ENCODE measurements around the gene LRIG3. TPM values are rescaled to one million over a fixed set of nuclear protein-coding genes. Genes with fewer than 3 reads are reported as not detected.

The LRIG3 gene
- total and polyA plus RNA-seq, 2 of the 8 experiments (the other 6 are each of a cell fraction or from before 2014, with no cell fraction given), result 6.5 to 9.1 TPM

GRCh38 chr12:58955849-58956248, 35.5 kb upstream of the LRIG3 start:
- H3K23me2 ChIP-seq (ENCODE audit: low read depth, low read length), result no peaks in the 10 kb centered on the region
- H3K14ac ChIP-seq (ENCODE audit: insufficient read length), result no peak overlapping the region
- no peak overlapping the region for H3K4ac ChIP-seq (replicated peaks; ENCODE audit: insufficient read length, low read depth, low read length)
- H4K91ac ChIP-seq (replicated peaks; ENCODE audit: insufficient read length, low read length), result no peak overlapping the region
- ChIA-PET POLR2A (ENCODE audit: partially characterized antibody) (no interaction called here), CTCF (ENCODE audit: partially characterized antibody) (no interaction called here)
- no peaks in the 10 kb centered on the region for H3K79me1 ChIP-seq (ENCODE audit: low read depth, low read length)
- no peak overlapping the region for H3K4me2 ChIP-seq (ENCODE audit: insufficient read depth in 1 of 2, low read depth in 2 of 2, low read length in 2 of 2)
- no peaks in the 10 kb centered on the region for H3K79me2 ChIP-seq (ENCODE audit: control insufficient read depth in 1 of 2, insufficient read depth in 2 of 2, low read length in 2 of 2)
- peaks cover 0 to 3% (median 1%) of the 10 kb centered on the region in 4 experiments; a peak in 1 of 7 replicates for H3K4me1 ChIP-seq (replicated peaks in 1 of 4; ENCODE audit: control insufficient read depth in 3 of 4, insufficient read depth in 4 of 4, low read length in 3 of 4)
- H4K8ac ChIP-seq (ENCODE audit: extremely low read depth, insufficient read depth, low read length), result no peak overlapping the region
- no peak overlapping the region for H3K27ac ChIP-seq (ENCODE audit: low read depth, low read length)
- 100% methylated on average over 1 of the region's 1 CpG; no CpG with 5 or more reads in 1 of the 2 experiments for WGBS, 2 experiments (ENCODE audit: extremely low coverage in 1 of 2, insufficient coverage in 1 of 2, insufficient read length in 1 of 2, insufficient replicate concordance in 2 of 2, low coverage in 1 of 2, low lambda C conversion rate in 2 of 2, missing lambda C conversion rate in 1 of 2)
- H2BK120ac ChIP-seq (replicated peaks; ENCODE audit: low read depth, low read length), result no peak overlapping the region
- no peak for FAIRE-seq
- H2AFZ ChIP-seq (ENCODE audit: low read length), result no peak overlapping the region
- H3K9ac ChIP-seq (replicated peaks in 1 of 4; ENCODE audit: extremely low read depth in 1 of 4, low read depth in 3 of 4, low read length in 3 of 4), result no peak overlapping the region
- no peak overlapping the region for H2BK20ac ChIP-seq (ENCODE audit: low read length)
- no peak overlapping the region for H2BK15ac ChIP-seq (ENCODE audit: low read length)
- DNase-seq (ENCODE audit: low read depth in 1 of 2, low spot score in 2 of 2), result no peak
- H3K23ac ChIP-seq (ENCODE audit: insufficient read length), result no peak overlapping the region
- no peak overlapping the region for H3K56ac ChIP-seq (replicated peaks; ENCODE audit: insufficient read length, low read depth, low read length)
- no peak overlapping the region for H2AK5ac ChIP-seq (ENCODE audit: low read depth, low read length)
- no peaks in the 10 kb centered on the region for H3K36me3 ChIP-seq (ENCODE audit: control insufficient read depth in 2 of 4, insufficient read depth in 4 of 4, low read length in 3 of 4)
- no peak overlapping the region for H3K4me3 ChIP-seq (ENCODE audit: extremely low read depth in 1 of 4, insufficient read depth in 2 of 4, low read depth in 3 of 4, low read length in 4 of 4)
- H2BK12ac ChIP-seq (ENCODE audit: low read depth, low read length), result no peak overlapping the region
- H2BK5ac ChIP-seq (ENCODE audit: low read depth, low read length), result no peak overlapping the region
- no peak overlapping the region for H4K5ac ChIP-seq (ENCODE audit: insufficient read length, low read depth, low read length)
- no peaks in the 10 kb centered on the region for H3K27me3 ChIP-seq (replicated peaks in 1 of 4; ENCODE audit: control insufficient read depth in 3 of 4, extremely low read depth in 1 of 4, insufficient read depth in 3 of 4, low read length in 3 of 4)
- H3K9me3 ChIP-seq (ENCODE audit: insufficient read depth in 2 of 2, low read depth in 1 of 2, low read length in 1 of 2), result no peaks in the 10 kb centered on the region
- no peak overlapping the region for H3K18ac ChIP-seq (ENCODE audit: extremely low read depth, low read length)
- H4K20me1 ChIP-seq (replicated peaks in 1 of 2; ENCODE audit: control insufficient read depth in 1 of 2, insufficient read depth in 2 of 2, low read length in 2 of 2), result no peaks in the 10 kb centered on the region
- TF ChIP-seq RNF2 (IDR thresholded peaks at IDR 0.05; ENCODE audit: borderline replicate concordance, low read depth, low read length, missing control alignments, poor library complexity, severe bottlenecking) (no peak), MAFK (IDR thresholded peaks at IDR 0.05; ENCODE audit: low read depth, low read length) (no peak), CBX5 (IDR thresholded peaks at IDR 0.05; ENCODE audit: low read depth, low read length) (no peak), RAD21 (IDR thresholded peaks at IDR 0.05 in 1 of 2, conservative IDR thresholded peaks at IDR 0.05 in 1 of 2; ENCODE audit: low read depth in 2 of 2, low read length in 2 of 2) (no peak)
